DMS 273 (cell line): ENCODE results near the gene NCBP1.

Experiments used
- DNase-seq: peaks from one replicate; lab custom pipeline; 2025; ENCODE audit not compliant: unreplicated experiment; lab: John Stamatoyannopoulos, UW

Gene NCBP1

DNA sequence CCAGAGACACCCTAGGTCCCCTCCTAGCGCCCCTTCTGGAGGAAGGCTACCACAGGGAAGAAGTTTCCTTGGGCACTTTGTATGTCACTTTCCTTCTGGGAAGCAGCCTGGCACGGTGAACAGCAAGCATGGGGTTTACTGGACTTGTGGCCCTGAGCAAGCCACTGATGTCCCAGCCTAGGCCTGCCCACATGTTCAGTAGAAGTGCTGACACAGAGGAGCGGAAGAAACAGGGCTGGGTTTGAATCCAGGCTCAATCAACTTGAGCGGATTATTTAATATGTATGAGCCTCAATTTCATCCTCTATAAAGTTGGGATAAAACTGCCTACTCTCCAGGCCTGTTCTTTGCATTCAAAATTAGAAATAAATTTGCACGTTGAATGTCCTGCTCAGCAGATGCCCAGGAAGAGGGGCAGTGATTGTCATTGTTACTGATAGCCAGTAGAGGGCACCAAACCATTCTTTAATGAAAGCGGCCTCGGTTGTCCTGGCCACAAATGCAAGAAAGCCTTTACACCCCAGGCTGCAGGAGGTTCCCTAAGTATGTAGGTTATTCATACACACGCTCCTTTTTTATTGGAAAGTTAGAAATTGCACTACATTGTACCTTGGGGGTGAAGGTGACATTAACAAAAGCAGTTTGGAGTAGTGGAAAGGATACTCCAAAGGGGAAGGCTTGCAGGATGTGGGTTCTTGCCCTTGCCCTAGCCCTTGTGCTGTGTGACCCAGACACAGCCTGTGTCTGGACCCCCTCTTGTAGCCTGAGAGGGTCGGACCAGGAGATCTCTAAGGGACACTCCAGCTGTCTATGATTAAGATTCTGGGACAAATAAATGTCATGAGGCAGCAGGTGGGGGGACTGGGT lies 77.0 kb downstream of the NCBP1 start:
- DNase-seq = peak; percentile 80

DNA sequence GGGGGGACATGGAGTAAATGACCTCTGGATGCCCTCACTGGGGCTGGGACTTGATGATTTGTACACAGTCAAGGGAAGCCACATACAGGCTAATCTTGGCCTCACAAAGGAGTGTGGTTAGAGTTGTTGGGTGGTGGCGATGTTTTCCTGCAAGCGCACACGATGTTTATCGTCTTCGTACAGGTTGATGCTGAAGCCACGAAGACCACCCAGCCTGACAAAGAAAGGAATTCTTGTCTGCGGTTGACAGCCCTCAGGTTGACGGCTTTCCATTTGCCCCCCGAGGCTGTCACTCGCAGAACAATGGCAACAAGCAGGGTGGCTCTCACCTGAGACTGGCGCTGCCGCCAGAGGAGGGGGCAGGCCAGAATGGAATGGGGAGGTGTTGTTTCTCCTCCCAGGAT lies 77.6 kb downstream of the NCBP1 start:
- no peak for DNase-seq

DNA sequence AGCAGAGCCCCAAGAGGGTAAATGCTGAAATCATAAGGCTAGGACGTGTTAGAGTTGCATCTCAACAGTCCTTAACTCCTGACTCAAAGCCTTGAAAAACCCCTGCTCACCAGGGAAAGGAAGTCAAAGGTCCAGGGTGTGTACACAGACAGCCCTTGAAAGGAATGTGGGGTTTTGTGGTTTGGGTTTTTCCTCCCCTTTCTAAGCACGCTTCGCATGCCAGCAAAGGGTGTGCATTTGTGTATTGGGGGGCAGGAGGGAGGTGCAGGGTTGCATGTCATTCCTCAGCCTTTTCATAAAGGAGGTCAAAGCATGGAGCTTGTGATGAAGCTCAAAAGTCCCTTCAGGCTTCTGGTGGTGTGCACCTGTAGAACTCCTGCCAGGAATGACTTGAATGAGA lies 80.8 kb downstream of the NCBP1 start:
- DNase-seq = no peak

DNA sequence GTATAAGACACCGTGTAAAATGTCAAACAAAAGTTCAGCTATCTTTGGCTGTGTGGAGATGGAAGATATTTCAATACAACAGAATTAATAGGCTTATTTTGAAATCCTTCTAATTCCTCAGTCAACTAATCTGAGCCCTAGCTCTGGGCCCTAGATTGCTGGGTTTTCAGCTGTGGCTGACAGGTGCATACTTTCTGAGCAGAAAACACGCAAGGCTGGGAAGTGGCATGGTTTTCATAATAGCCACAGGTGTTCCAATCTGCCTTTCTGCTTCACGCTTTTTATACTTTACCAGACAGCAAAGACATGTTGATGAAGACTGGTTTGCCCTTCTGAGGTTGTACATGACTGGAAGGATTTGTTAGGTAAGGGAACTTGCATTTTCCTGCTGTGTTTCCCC lies 84.2 kb downstream of the NCBP1 start:
- DNase-seq = no peak

DNA sequence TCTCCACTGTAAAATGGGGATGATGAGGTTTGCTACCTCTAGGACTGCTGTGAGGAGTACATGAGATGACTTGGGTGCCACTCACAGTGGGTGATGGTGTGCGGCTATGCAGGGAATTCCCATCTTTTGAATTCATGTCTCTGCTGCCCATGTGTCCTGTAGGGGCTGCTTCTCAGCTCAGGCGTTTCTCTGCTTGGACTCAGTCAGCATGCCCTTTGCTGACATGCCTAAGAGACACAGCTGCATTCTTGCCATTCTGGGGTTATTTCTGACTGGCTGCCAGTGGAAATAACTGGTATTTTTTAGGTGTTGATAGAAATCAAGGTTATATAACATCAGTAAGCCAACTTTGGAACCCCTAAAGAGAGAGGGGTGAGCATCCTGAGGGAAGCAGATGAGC lies 87.8 kb downstream of the NCBP1 start:
- no peak for DNase-seq

DNA sequence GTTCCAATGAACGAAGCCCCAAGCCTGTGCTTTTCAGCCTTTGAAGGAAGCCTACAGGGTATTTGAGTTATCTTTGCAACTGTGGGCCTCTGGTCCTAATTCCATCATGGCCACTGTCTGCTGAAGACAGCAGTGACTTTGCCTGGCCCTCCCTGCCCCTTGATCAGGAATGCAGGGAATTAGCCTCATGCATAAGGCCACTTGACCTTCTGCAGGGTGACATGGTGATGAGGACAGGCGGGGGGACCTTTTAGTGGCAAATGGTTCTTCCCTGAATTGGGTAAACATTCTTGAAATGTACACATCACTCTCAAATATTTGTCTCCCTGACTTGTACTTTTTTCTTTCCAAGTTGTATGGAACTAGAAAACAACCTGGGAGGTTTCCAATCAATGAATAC lies 88.7 kb downstream of the NCBP1 start:
- DNase-seq = no peak
